ENCODE measurements around the gene CDC42BPA.

GRCh38 chr1:226960256-226960655, 358.0 kb downstream of the CDC42BPA start:
- no peak for TF ChIP-seq FOXM1 (IDR thresholded peaks at IDR 0.05; ENCODE audit: low read depth)
- no peak for TF ChIP-seq TEAD4 (IDR thresholded peaks at IDR 0.05; ENCODE audit: borderline replicate concordance, insufficient read depth)
- no peak for TF ChIP-seq POLR2AphosphoS5 (IDR thresholded peaks at IDR 0.05; ENCODE audit: low read depth, low read length)
- no peak for TF ChIP-seq NRF1 (IDR thresholded peaks at IDR 0.05; ENCODE audit: low read depth, low read length)
- no peak for TF ChIP-seq GABPA (IDR thresholded peaks at IDR 0.05; ENCODE audit: low read depth)
